Measurements from ENCODE around the gene STARD13.

The STARD13 gene

DNA sequence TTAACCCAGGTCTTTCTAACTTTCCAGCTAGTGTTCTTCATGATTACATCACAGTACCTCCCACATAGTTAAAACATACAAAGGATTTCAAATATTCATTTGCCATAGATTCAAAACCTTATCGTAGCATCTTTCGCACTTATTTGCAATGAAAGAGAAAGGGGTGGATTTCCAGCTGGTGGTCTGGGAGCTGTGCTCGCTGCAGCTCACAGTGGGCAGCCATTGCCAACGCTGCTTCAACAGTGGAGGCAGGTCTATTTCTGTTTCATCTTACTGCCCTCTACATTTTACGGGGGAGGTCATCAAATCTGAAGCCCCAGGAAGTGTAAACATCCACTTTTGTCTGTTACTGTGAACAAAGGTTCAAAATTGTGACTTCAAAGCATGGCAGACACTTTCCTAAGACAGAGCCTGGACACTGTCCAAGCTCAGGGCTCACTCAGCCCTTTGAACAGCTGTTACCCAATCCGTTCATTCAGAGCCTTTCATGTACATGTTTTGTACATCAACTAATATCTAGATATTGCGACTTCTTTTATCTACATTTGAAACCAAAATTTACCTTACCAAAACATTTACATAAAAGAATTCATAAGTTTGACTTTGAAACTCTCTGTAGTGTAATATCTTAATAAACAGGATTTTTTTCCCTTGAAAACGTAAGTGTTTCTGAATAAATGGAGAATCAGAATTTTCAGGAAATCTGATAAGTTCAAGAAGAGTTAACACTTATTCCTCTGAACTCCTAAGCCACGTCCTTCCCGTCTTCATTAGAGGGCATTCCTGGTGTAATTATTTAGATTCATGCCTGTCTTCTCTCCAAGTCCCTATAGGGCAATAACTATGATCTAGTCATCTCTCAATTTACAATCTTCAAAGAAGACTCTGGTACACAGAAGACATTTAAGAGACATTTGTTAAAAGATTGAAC, 25.1 kb downstream of the STARD13 start:
- H4K91ac ChIP-seq (ENCODE audit: low read length), result no peak overlapping the region
- no peaks in the 10 kb centered on the region for H3K36me3 ChIP-seq (ENCODE audit: control insufficient read depth in 1 of 2, insufficient read depth in 2 of 2, low read depth in 1 of 2, low read length in 2 of 2)
- H3K4me3 ChIP-seq (ENCODE audit: insufficient read depth in 1 of 2, low read depth in 1 of 2, low read length in 2 of 2), result no peak overlapping the region
- peaks cover 9% of the 10 kb centered on the region for H3K79me1 ChIP-seq (replicated peaks; ENCODE audit: low read length, poor library complexity, severe bottlenecking)
- H3K4ac ChIP-seq (ENCODE audit: low read depth in 1 of 2, low read length in 2 of 2), result no peak overlapping the region
- H4K8ac ChIP-seq (ENCODE audit: low read length), result no peak overlapping the region
- H2AK5ac ChIP-seq (ENCODE audit: low read length, severe bottlenecking), result no peak overlapping the region
- H3K4me2 ChIP-seq (ENCODE audit: low read length, poor library complexity, severe bottlenecking), result no peak overlapping the region
- H2BK12ac ChIP-seq (ENCODE audit: low read length in 2 of 2), result no peak overlapping the region
- peak overlapping the region; percentile 15 for H2BK15ac ChIP-seq (ENCODE audit: low read depth, poor library complexity, severe bottlenecking)
- H3K9me3 ChIP-seq (ENCODE audit: control insufficient read depth, low read length), result no peaks in the 10 kb centered on the region
- peak overlapping the region in 1 of 2 experiments; percentile 16 for H3K18ac ChIP-seq (ENCODE audit: low read depth in 1 of 2, low read length in 2 of 2)
- no peak overlapping the region for H3K27ac ChIP-seq (ENCODE audit: low read length, poor library complexity, severe bottlenecking)
- H2BK5ac ChIP-seq (ENCODE audit: low read depth, low read length, poor library complexity, severe bottlenecking), result no peak overlapping the region
- no peak overlapping the region for H3K23ac ChIP-seq (ENCODE audit: low read length in 2 of 2)
- peak overlapping the region; percentile 15 for H2BK120ac ChIP-seq (ENCODE audit: low read depth, low read length)
- H2AFZ ChIP-seq (ENCODE audit: low read depth, low read length), result no peak overlapping the region
- 75% methylated on average over 8 of the region's 10 CpGs for WGBS
- no peak overlapping the region for H3K9ac ChIP-seq (ENCODE audit: low read length)
- peaks cover 16% of the 10 kb centered on the region for H3K4me1 ChIP-seq (ENCODE audit: control insufficient read depth, insufficient read depth, low read depth, low read length)
- no peaks in the 10 kb centered on the region for H3K27me3 ChIP-seq (ENCODE audit: control insufficient read depth in 1 of 2, insufficient read depth in 1 of 2, low read length in 2 of 2)
- H3K14ac ChIP-seq (ENCODE audit: low read length in 2 of 2), result no peak overlapping the region
- DNase-seq, result no peak

DNA sequence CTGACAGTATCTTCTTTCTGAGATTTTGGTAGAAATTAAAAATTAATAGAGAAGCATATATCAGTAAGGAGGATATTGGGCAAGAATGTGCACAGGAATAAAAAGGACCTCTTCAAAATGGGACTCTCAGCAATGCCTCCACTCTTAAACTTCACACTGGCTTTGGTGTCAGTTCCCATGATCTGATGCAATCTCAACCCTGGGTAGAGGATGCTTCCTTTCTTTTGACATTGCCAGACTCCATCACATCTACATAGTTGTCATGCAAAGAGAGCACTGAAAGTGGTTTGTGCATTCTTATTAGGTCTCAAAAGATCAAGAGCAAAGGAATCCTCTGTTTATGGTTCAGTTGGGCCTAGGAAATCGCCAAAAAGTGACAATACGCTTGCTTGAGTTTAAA, 26.3 kb downstream of the STARD13 start:
- Histone ChIP-seq H4K91ac (ENCODE audit: low read length) (no peak overlapping the region), H3K9me3 (ENCODE audit: control insufficient read depth, low read length) (no peaks in the 10 kb centered on the region), H3K4me2 (ENCODE audit: low read length, poor library complexity, severe bottlenecking) (no peak overlapping the region), H2BK12ac (ENCODE audit: low read length in 2 of 2) (no peak overlapping the region), H3K4me3 (ENCODE audit: insufficient read depth in 1 of 2, low read depth in 1 of 2, low read length in 2 of 2) (no peak overlapping the region), H2BK5ac (ENCODE audit: low read depth, low read length, poor library complexity, severe bottlenecking) (no peak overlapping the region), H3K18ac (ENCODE audit: low read depth in 1 of 2, low read length in 2 of 2) (no peak overlapping the region), H4K8ac (ENCODE audit: low read length) (no peak overlapping the region), H2AFZ (ENCODE audit: low read depth, low read length) (no peak overlapping the region), H3K27me3 (ENCODE audit: control insufficient read depth in 1 of 2, insufficient read depth in 1 of 2, low read length in 2 of 2) (no peaks in the 10 kb centered on the region), H3K14ac (ENCODE audit: low read length in 2 of 2) (no peak overlapping the region), H3K9ac (ENCODE audit: low read length) (no peak overlapping the region), H2AK5ac (ENCODE audit: low read length, severe bottlenecking) (no peak overlapping the region), H3K4ac (ENCODE audit: low read depth in 1 of 2, low read length in 2 of 2) (no peak overlapping the region), H3K36me3 (ENCODE audit: control insufficient read depth in 1 of 2, insufficient read depth in 2 of 2, low read depth in 1 of 2, low read length in 2 of 2) (no peaks in the 10 kb centered on the region), H3K4me1 (ENCODE audit: control insufficient read depth, insufficient read depth, low read depth, low read length) (peaks cover 15% of the 10 kb centered on the region), H2BK120ac (ENCODE audit: low read depth, low read length) (no peak overlapping the region), H3K79me1 (replicated peaks; ENCODE audit: low read length, poor library complexity, severe bottlenecking) (peaks cover 11% of the 10 kb centered on the region), H3K27ac (ENCODE audit: low read length, poor library complexity, severe bottlenecking) (no peak overlapping the region), H3K23ac (ENCODE audit: low read length in 2 of 2) (no peak overlapping the region), H2BK15ac (ENCODE audit: low read depth, poor library complexity, severe bottlenecking) (no peak overlapping the region)
- 87% methylated on average over 2 of the region's 2 CpGs for WGBS
- DNase-seq, result no peak

DNA sequence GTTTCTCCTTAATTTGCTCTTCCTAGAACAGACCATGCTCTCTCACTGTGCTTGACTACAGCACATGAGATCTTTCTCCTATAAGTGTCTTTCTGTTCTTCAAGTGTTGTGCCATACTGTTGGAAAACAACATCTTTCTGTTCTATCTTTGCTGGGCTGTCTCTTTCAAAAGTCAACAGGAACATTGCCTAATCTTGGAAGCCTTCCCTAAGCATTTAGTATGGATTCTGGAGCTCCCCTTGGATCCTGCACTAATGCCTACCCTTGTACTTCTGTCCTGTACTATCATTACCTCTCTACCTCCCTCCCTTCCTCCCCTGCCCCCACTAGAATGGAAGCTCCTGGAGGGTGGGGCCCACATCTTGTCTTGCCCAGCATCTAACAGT, 26.8 kb downstream of the STARD13 start:
- Histone ChIP-seq H2AFZ (ENCODE audit: low read depth, low read length) (no peak overlapping the region), H2AK5ac (ENCODE audit: low read length, severe bottlenecking) (no peak overlapping the region), H2BK120ac (ENCODE audit: low read depth, low read length) (no peak overlapping the region)

DNA sequence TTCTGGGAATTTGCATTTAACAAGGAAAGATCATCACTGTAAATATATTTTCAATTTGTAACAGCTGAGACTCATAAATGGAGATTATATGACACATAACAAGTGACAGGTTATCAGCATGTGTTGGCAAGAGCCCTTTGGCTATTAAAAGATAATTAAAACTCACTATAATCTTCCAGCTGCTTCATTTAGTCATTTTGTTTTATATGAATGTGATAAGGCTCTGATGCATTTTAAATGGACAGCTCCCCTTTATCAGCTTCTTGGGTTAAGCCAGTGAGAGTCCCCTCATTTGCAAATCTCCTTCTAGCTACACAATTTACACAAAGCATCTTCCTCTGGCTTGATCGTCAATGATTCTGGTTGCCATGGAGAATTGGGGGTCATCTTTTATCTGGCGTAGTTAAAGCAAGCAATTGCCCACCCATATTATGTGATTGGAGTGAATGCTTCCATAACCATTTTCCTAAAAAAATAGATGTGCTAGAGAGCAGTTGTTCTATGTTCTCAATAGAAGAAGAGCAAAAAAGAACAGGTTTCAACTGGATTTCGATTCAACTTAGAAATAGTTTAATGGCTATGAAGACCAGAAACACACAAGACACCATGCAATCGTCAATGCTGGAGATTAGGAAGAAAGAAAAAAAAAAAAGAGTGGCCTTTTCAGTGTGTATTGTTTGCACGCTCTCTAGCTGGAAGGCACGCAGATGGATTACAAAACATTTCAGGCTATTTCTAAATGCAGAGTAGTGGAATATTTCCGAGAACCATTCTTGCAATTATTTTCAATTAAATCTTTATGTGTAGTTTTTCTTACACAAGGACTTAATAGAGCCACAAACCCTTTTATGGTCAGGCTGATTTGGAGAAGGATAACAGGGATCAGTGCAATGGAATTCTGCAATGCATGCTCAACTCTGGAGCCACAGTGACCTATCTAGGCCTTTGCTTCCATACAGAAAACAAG, 27.4 kb downstream of the STARD13 start:
- peaks cover 11% of the 10 kb centered on the region for H3K4me1 ChIP-seq (ENCODE audit: control insufficient read depth, insufficient read depth, low read depth, low read length)
- no peak overlapping the region for H2AK5ac ChIP-seq (ENCODE audit: low read length, severe bottlenecking)
- no peak overlapping the region for H3K18ac ChIP-seq (ENCODE audit: low read depth in 1 of 2, low read length in 2 of 2)
- no peak overlapping the region for H2AFZ ChIP-seq (ENCODE audit: low read depth, low read length)
- no peak overlapping the region for H3K4me2 ChIP-seq (ENCODE audit: low read length, poor library complexity, severe bottlenecking)
- no peak overlapping the region for H3K4ac ChIP-seq (ENCODE audit: low read depth in 1 of 2, low read length in 2 of 2)
- H3K9ac ChIP-seq (ENCODE audit: low read length), result no peak overlapping the region
- no peaks in the 10 kb centered on the region for H3K27me3 ChIP-seq (ENCODE audit: control insufficient read depth in 1 of 2, insufficient read depth in 1 of 2, low read length in 2 of 2)
- no peak overlapping the region for H3K23ac ChIP-seq (ENCODE audit: low read length in 2 of 2)
- H2BK12ac ChIP-seq (ENCODE audit: low read length in 2 of 2), result no peak overlapping the region
- H2BK15ac ChIP-seq (ENCODE audit: low read depth, poor library complexity, severe bottlenecking), result no peak overlapping the region
- peaks cover 0 to 2% of the 10 kb centered on the region in 2 experiments for H3K36me3 ChIP-seq (ENCODE audit: control insufficient read depth in 1 of 2, insufficient read depth in 2 of 2, low read depth in 1 of 2, low read length in 2 of 2)
- H2BK120ac ChIP-seq (ENCODE audit: low read depth, low read length), result no peak overlapping the region
- no peak overlapping the region for H3K4me3 ChIP-seq (ENCODE audit: insufficient read depth in 1 of 2, low read depth in 1 of 2, low read length in 2 of 2)
- no peaks in the 10 kb centered on the region for H3K9me3 ChIP-seq (ENCODE audit: control insufficient read depth, low read length)
- peak; percentile 53 for DNase-seq
- no peak overlapping the region for H4K91ac ChIP-seq (ENCODE audit: low read length)
- H4K8ac ChIP-seq (ENCODE audit: low read length), result no peak overlapping the region
- no peak overlapping the region for H2BK5ac ChIP-seq (ENCODE audit: low read depth, low read length, poor library complexity, severe bottlenecking)
- H3K79me1 ChIP-seq (replicated peaks; ENCODE audit: low read length, poor library complexity, severe bottlenecking), result peaks cover 15% of the 10 kb centered on the region
- WGBS, result 100% methylated on average over 3 of the region's 7 CpGs
- no peak overlapping the region for H3K27ac ChIP-seq (ENCODE audit: low read length, poor library complexity, severe bottlenecking)
- no peak overlapping the region for H3K14ac ChIP-seq (ENCODE audit: low read length in 2 of 2)

More for the DNA sequence above, 26.8 kb downstream of the STARD13 start:
- no peak overlapping the region for H3K23ac ChIP-seq (ENCODE audit: low read length in 2 of 2)
- H3K79me1 ChIP-seq (replicated peaks; ENCODE audit: low read length, poor library complexity, severe bottlenecking), result peaks cover 15% of the 10 kb centered on the region
- H2BK15ac ChIP-seq (ENCODE audit: low read depth, poor library complexity, severe bottlenecking), result no peak overlapping the region
- H3K4me2 ChIP-seq (ENCODE audit: low read length, poor library complexity, severe bottlenecking), result no peak overlapping the region
- H3K14ac ChIP-seq (ENCODE audit: low read length in 2 of 2), result no peak overlapping the region
- no peak overlapping the region for H2BK5ac ChIP-seq (ENCODE audit: low read depth, low read length, poor library complexity, severe bottlenecking)
- H4K91ac ChIP-seq (ENCODE audit: low read length), result no peak overlapping the region
- H3K9ac ChIP-seq (ENCODE audit: low read length), result no peak overlapping the region
- H3K9me3 ChIP-seq (ENCODE audit: control insufficient read depth, low read length), result no peaks in the 10 kb centered on the region
- no peak overlapping the region for H4K8ac ChIP-seq (ENCODE audit: low read length)
- peak; percentile 78 for DNase-seq
- peaks cover 11% of the 10 kb centered on the region for H3K4me1 ChIP-seq (ENCODE audit: control insufficient read depth, insufficient read depth, low read depth, low read length)
- H3K36me3 ChIP-seq (ENCODE audit: control insufficient read depth in 1 of 2, insufficient read depth in 2 of 2, low read depth in 1 of 2, low read length in 2 of 2), result no peaks in the 10 kb centered on the region
- no peak overlapping the region for H3K4ac ChIP-seq (ENCODE audit: low read depth in 1 of 2, low read length in 2 of 2)
- no peak overlapping the region for H3K4me3 ChIP-seq (ENCODE audit: insufficient read depth in 1 of 2, low read depth in 1 of 2, low read length in 2 of 2)
- H3K18ac ChIP-seq (ENCODE audit: low read depth in 1 of 2, low read length in 2 of 2), result peak overlapping the region; percentile 52 to 58
- H2BK12ac ChIP-seq (ENCODE audit: low read length in 2 of 2), result peak overlapping the region in 1 of 2 experiments; percentile 69
- H3K27ac ChIP-seq (ENCODE audit: low read length, poor library complexity, severe bottlenecking), result no peak overlapping the region
- no peaks in the 10 kb centered on the region for H3K27me3 ChIP-seq (ENCODE audit: control insufficient read depth in 1 of 2, insufficient read depth in 1 of 2, low read length in 2 of 2)
